A549 (cell line): ENCODE data around the gene SPAST. TPM values are rescaled to one million over a fixed set of nuclear protein-coding genes. Genes with fewer than 3 reads are reported as not detected.

Experiments
- ATAC-seq, 2 experiments: fragments of 200-7000 bp in 1 of 2; fragments of >200 bp in 1 of 2; cut with Nextera tagmentation in 1 of 2; cut with Tn5 transposase in 1 of 2; 3 replicates each; pipeline versions ENCODE4 v1.8.0 to v1.9.1; 2018 to 2020; ENCODE audit warnings: mild to moderate bottlenecking in 1 of 2, moderate library complexity in 1 of 2
- CTCF ChIA-PET: fragments of 300-600 bp; sonication (Branson Sonifier 250); formaldehyde crosslinking; extraction: SDS; loops from one replicate; lab custom pipeline; 2021; ENCODE audit warnings: antibody characterized with exemption, inconsistent platforms; lab: Yijun Ruan, JAX
- POLR2A ChIA-PET: fragments of 350-600 bp; formaldehyde crosslinking; extraction: SDS; loops from one replicate; lab custom pipeline; 2021; ENCODE audit warnings: antibody characterized with exemption, inconsistent platforms; lab: Yijun Ruan, JAX
- DNase-seq, 2 experiments: peaks; one replicate each; pipeline versions ENCODE4 v3.0.0 to v3.0.0-alpha.2; 2011 to 2016; ENCODE audit warnings: low read depth in 1 of 2, low spot score in 1 of 2
- FAIRE-seq: peaks from 2 replicates; lab custom pipeline; 2011; peaks lifted over from hg19 to GRCh38; lab: Jason Lieb, UNC
- H3K27ac ChIP-seq, 2 experiments: fragments of >200 bp; sonication (Bioruptor Twin); formaldehyde crosslinking; 3 replicates each; pipeline ENCODE4 v1.5.1; 2016 to 2017
- H3K4me1 ChIP-seq: fragments of >200 bp; sonication (Bioruptor Twin); formaldehyde crosslinking; 3 replicates; pipeline ENCODE4 v1.6.1; 2016
- H3K4me2 ChIP-seq: fragments of >200 bp; sonication (Bioruptor Twin); formaldehyde crosslinking; 3 replicates; pipeline ENCODE4 v1.6.1; 2016
- H3K4me3 ChIP-seq: fragments of >200 bp; sonication (Bioruptor Twin); formaldehyde crosslinking; 3 replicates; pipeline ENCODE4 v1.5.1; 2016
- H3K9me3 ChIP-seq: fragments of >200 bp; sonication (Bioruptor Twin); formaldehyde crosslinking; 3 replicates; pipeline ENCODE4 v1.6.1; 2016
- BCL3 ChIP-seq: fragments of >200 bp; sonication (Bioruptor Twin); formaldehyde crosslinking; IDR thresholded peaks from 3 replicates; pipeline ENCODE4 v1.6.1; 2016
- BHLHE40 ChIP-seq: IDR thresholded peaks from 2 replicates; pipeline ENCODE4 v1.6.1; 2012; ENCODE audit warnings: low read depth, low read length, inconsistent platforms
- CBX2 ChIP-seq: fragments of 200-600 bp; sonication (generic); IDR thresholded peaks from 2 replicates; pipeline ENCODE4 v1.6.1; 2016; ENCODE audit warnings: low read depth, mild to moderate bottlenecking, borderline replicate concordance
- CBX8 ChIP-seq: fragments of 200-600 bp; sonication (generic); IDR thresholded peaks from 2 replicates; pipeline ENCODE4 v1.6.1; 2016
- CEBPB ChIP-seq, 2 experiments: fragments of >200 bp in 1 of 2; sonication (Bioruptor Twin) in 1 of 2; formaldehyde crosslinking in 1 of 2; IDR thresholded peaks; 2 replicates each; pipeline ENCODE4 v1.6.1; 2012 to 2016
- EP300 ChIP-seq, 2 experiments: fragments of >200 bp; sonication (Bioruptor Twin); formaldehyde crosslinking; IDR thresholded peaks; 2 replicates in 1 of 2; 3 replicates in 1 of 2; pipeline ENCODE4 v1.6.1; 2016 to 2017
- ESRRA ChIP-seq: fragments of 150-350 bp; IDR thresholded peaks from 2 replicates; pipeline ENCODE4 v1.6.1; 2014; ENCODE audit warnings: mild to moderate bottlenecking, low read length, borderline replicate concordance
- HDAC2 ChIP-seq: fragments of 200-600 bp; sonication (generic); IDR thresholded peaks from 2 replicates; pipeline ENCODE4 v1.6.1; 2016
- HES2 ChIP-seq: fragments of >200 bp; sonication (Bioruptor Twin); formaldehyde crosslinking; IDR thresholded peaks from 2 replicates; pipeline ENCODE4 v1.6.1; 2016
- HEYL ChIP-seq: fragments of 250-450 bp; sonication (Bioruptor Pico); IDR thresholded peaks from 2 replicates; pipeline ENCODE4 v1.8.0; 2021; ENCODE audit warnings: mild to moderate bottlenecking, moderate library complexity
- HOXB5 ChIP-seq: fragments of 250-450 bp; sonication (Bioruptor Pico); IDR thresholded peaks from 2 replicates; pipeline ENCODE4 v1.5.0; 2020; ENCODE audit warnings: mild to moderate bottlenecking, moderate library complexity
- JUNB ChIP-seq: fragments of >200 bp; sonication (Bioruptor Twin); formaldehyde crosslinking; IDR thresholded peaks from 2 replicates; pipeline ENCODE4 v1.6.1; 2016
- MAZ ChIP-seq: fragments of 150-350 bp; IDR thresholded peaks from 2 replicates; pipeline ENCODE4 v1.6.1; 2014; ENCODE audit warnings: antibody characterized with exemption, low read depth, low read length, borderline replicate concordance
- MYC ChIP-seq: IDR thresholded peaks from 2 replicates; pipeline ENCODE4 v1.6.1; 2012; ENCODE audit warnings: mild to moderate bottlenecking, inconsistent platforms, low read length, improper control_type of control experiment, borderline replicate concordance
- NFE2L2 ChIP-seq: fragments of 150-350 bp; conservative IDR thresholded peaks from 2 replicates; pipeline ENCODE4 v1.6.1; 2014; ENCODE audit warnings: low read length
- RAD21 ChIP-seq, 2 experiments: fragments of >200 bp in 1 of 2; sonication (Bioruptor Twin) in 1 of 2; formaldehyde crosslinking in 1 of 2; IDR thresholded peaks in 1 of 2; conservative IDR thresholded peaks in 1 of 2; 2 replicates in 1 of 2; 3 replicates in 1 of 2; pipeline ENCODE4 v1.6.1; 2012 to 2018; ENCODE audit warnings: inconsistent platforms in 1 of 2
- RARB ChIP-seq: fragments of 250-450 bp; sonication (Bioruptor Pico); IDR thresholded peaks from 2 replicates; pipeline ENCODE4 v1.8.0; 2021; ENCODE audit warnings: mild to moderate bottlenecking, moderate library complexity
- REST ChIP-seq: fragments of 200-600 bp; sonication (generic); IDR thresholded peaks from 2 replicates; pipeline ENCODE4 v1.6.1; 2016; ENCODE audit warnings: antibody characterized with exemption, mild to moderate bottlenecking, moderate library complexity
- RFX5 ChIP-seq: fragments of 450-650 bp; IDR thresholded peaks from 2 replicates; pipeline ENCODE4 v1.7.1; 2014; ENCODE audit warnings: antibody characterized with exemption, mild to moderate bottlenecking, moderate library complexity
- TFCP2L1 ChIP-seq: fragments of 250-450 bp; sonication (Bioruptor Pico); IDR thresholded peaks from 2 replicates; pipeline ENCODE4 v1.5.0; 2021; ENCODE audit warnings: mild to moderate bottlenecking
- TP53 ChIP-seq: fragments of 250-450 bp; sonication (Bioruptor Pico); IDR thresholded peaks from 2 replicates; pipeline ENCODE4 v1.5.0; 2021; ENCODE audit warnings: mild to moderate bottlenecking, moderate library complexity
- USF2 ChIP-seq: fragments of 450-650 bp; IDR thresholded peaks from 2 replicates; pipeline ENCODE4 v1.6.1; 2014; ENCODE audit warnings: antibody characterized with exemption
- ZFP36 ChIP-seq: fragments of 450-650 bp; IDR thresholded peaks from 2 replicates; pipeline ENCODE4 v1.6.1; 2014; ENCODE audit warnings: borderline replicate concordance; ENCODE audit not compliant: partially characterized antibody
- ZNF302 ChIP-seq: fragments of 250-450 bp; sonication (Bioruptor Pico); IDR thresholded peaks from 2 replicates; pipeline ENCODE4 v1.9.0; 2021; ENCODE audit warnings: inconsistent platforms, mild to moderate bottlenecking, moderate library complexity
- WGBS: methylation state at CpG from one replicate; pipeline ENCODE4 v1.1.6; 2017; ENCODE audit errors: missing lambda C conversion rate; 5-methylcytosine and 5-hydroxymethylcytosine counted together
- polyA plus RNA-seq, 4 experiments: library from polyadenylated mRNA; depleted of rRNA in 3 of 4; stranded (reverse); fragments of >200 nt; fragmentation: RNase III in 1 of 4; extraction: RNeasy Plus Mini Kit Qiagen cat#74134 plus additional on column Dnase treatment in 1 of 4; gene quantifications; 2 replicates in 3 of 4; 3 replicates in 1 of 4; pipeline ENCODE4 v1.2.3, GENCODE V29; 2011 to 2017
- TF ChIP-seq, protein P1 (sequence below): fragments of 150-350 bp; IDR thresholded peaks from 2 replicates; pipeline ENCODE4 v1.6.1; 2014; ENCODE audit warnings: low read depth, mild to moderate bottlenecking, low read length

Gene SPAST
- polyA plus RNA-seq, 2 of the 4 experiments (the other 2 are of a cell fraction), result 18.7 to 36.3 TPM

DNA sequence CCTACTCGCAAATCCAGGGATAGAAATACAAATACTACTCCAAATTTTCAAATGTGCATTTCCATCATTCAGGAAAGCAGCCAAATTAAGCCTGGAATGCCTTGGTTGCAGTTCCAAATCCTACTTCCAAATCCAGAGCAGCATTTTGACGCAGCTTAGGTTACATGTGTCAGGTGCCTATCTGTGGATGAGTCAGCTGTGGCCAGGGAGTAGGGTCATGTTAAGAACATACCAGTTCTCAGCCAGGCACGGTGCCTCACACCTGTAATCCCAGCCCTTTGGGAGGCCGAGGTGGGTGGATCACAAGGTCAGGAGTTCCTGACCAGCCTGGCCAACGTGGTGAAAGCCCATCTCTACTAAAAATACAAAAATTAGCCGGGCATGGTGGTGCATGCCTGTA, 119.3 kb downstream of the SPAST start:
- CTCF ChIA-PET, result no interaction called here

DNA sequence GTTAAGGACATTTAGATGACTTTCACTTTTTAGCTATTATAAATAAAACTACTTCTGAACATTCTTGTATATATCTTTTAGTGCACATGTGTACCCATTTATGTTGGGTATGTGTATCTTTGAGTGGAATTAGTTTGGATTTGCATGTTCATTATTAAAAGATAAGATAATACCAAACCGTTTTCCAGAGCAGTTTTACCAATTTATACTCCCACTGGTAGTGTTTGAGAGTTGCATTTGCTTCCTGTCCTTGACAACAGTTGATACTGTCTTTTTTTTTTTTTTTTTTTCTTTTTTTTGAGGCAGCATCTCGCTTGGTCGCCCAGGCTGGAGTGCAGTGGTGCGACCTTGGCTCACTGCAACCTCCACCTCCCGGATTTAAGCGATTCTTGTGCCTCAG, 125.7 kb downstream of the SPAST start:
- TF ChIP-seq USF2 (no peak), NFE2L2 (no peak), CEBPB (IDR thresholded peaks at IDR 0.05) (no peak), HOXB5 (no peak), TFCP2L1 (CRISPR knock-in tag) (no peak), TP53 (no peak), RAD21 (conservative IDR thresholded peaks at IDR 0.05 in 1 of 2, IDR thresholded peaks at IDR 0.05 in 1 of 2) (no peak), ESRRA (no peak), HES2 (no peak), HDAC2 (no peak), ZNF302 (no peak), RFX5 (no peak), MYC (no peak), CBX2 (no peak), ZFP36 (no peak)
- TF ChIP-seq, protein P1, sequence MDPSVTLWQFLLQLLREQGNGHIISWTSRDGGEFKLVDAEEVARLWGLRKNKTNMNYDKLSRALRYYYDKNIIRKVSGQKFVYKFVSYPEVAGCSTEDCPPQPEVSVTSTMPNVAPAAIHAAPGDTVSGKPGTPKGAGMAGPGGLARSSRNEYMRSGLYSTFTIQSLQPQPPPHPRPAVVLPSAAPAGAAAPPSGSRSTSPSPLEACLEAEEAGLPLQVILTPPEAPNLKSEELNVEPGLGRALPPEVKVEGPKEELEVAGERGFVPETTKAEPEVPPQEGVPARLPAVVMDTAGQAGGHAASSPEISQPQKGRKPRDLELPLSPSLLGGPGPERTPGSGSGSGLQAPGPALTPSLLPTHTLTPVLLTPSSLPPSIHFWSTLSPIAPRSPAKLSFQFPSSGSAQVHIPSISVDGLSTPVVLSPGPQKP, result no peak
- Histone ChIP-seq H3K4me1 (no peaks in the 10 kb centered on the region), H3K27ac (no peak overlapping the region), H3K4me2 (no peak overlapping the region), H3K9me3 (no peaks in the 10 kb centered on the region), H3K4me3 (no peak overlapping the region)
- ChIA-PET CTCF (no interaction called here), POLR2A (no interaction called here)
- FAIRE-seq (peak; percentile 59), ATAC-seq (no peak), DNase-seq (no peak)
- 96% methylated on average over 6 of the region's 6 CpGs for WGBS

More for the DNA sequence above, 119.3 kb downstream of the SPAST start:
- Histone ChIP-seq H3K4me3 (no peak overlapping the region), H3K4me1 (no peaks in the 10 kb centered on the region), H3K4me2 (no peak overlapping the region), H3K9me3 (no peaks in the 10 kb centered on the region), H3K27ac (no peak overlapping the region)
- POLR2A ChIA-PET, result interaction anchor here (1.9 kb wide), 1 partner anchor 17 kb away, joined by 6 read pairs; the partner anchor contains the start of gene SLC30A6
- ATAC-seq (no peak), DNase-seq (no peak), FAIRE-seq (no peak)
- TF ChIP-seq BHLHE40, result no peak
- no peak for TF ChIP-seq JUNB
- TF ChIP-seq MAZ, result no peak
- no peak for TF ChIP-seq NFE2L2
- TF ChIP-seq REST, result no peak
- TF ChIP-seq HDAC2, result no peak
- no peak for TF ChIP-seq EP300 (IDR thresholded peaks at IDR 0.05)
- TF ChIP-seq CBX8, result no peak
- TF ChIP-seq CBX2, result no peak
- TF ChIP-seq BCL3, result no peak
- TF ChIP-seq USF2, result no peak
- no peak for TF ChIP-seq RARB
- TF ChIP-seq HEYL, result no peak
- WGBS, result 91% methylated on average over 6 of the region's 6 CpGs
